HG03060 (cell line): ENCODE results near the gene LDB3.

ENCODE experiments used
- ATAC-seq: cut with Tn5 transposase; IDR thresholded peaks from one replicate; pipeline ENCODE4 v1.9.1; 2021; ENCODE audit warnings: low read depth, moderate number of reproducible peaks; ENCODE audit not compliant: unreplicated experiment

The LDB3 gene

GRCh38 chr10:86663576-86664339 lies 4.6 kb upstream of the LDB3 start:
- ATAC-seq: no peak

GRCh38 chr10:86664341-86665217 lies 3.7 kb upstream of the LDB3 start:
- ATAC-seq: no peak

GRCh38 chr10:86665218-86665607 lies 3.1 kb upstream of the LDB3 start:
- ATAC-seq: no peak

- ATAC-seq: no peak
Observed at GRCh38 chr10:86665868-86666267, 2.4 kb upstream of the LDB3 start.

GRCh38 chr10:86666538-86666937 lies 1.8 kb upstream of the LDB3 start:
- no peak for ATAC-seq

GRCh38 chr10:86667421-86668181 lies 710 bp upstream of the LDB3 start:
- ATAC-seq: no peak

- ATAC-seq: no peak
Observed at GRCh38 chr10:86670290-86670811, 2.0 kb downstream of the LDB3 start.

GRCh38 chr10:86670876-86671275 lies 2.6 kb downstream of the LDB3 start:
- no peak for ATAC-seq

GRCh38 chr10:86671419-86671818 lies 3.1 kb downstream of the LDB3 start:
- no peak for ATAC-seq

- ATAC-seq: no peak
Observed at GRCh38 chr10:86671985-86672710, 3.8 kb downstream of the LDB3 start.

GRCh38 chr10:86673216-86673826 lies 5.0 kb downstream of the LDB3 start:
- ATAC-seq: no peak

GRCh38 chr10:86673827-86674581 lies 5.7 kb downstream of the LDB3 start:
- no peak for ATAC-seq

- no peak for ATAC-seq
Observed at GRCh38 chr10:86674912-86675311, 6.6 kb downstream of the LDB3 start.

- ATAC-seq: no peak
Observed at GRCh38 chr10:86677374-86677773, 9.1 kb downstream of the LDB3 start.

GRCh38 chr10:86678999-86679792 lies 10.9 kb downstream of the LDB3 start:
- no peak for ATAC-seq

GRCh38 chr10:86681047-86681446 lies 12.7 kb downstream of the LDB3 start:
- ATAC-seq: no peak

GRCh38 chr10:86681722-86682386 lies 13.5 kb downstream of the LDB3 start:
- ATAC-seq: no peak

GRCh38 chr10:86682675-86683074 lies 14.4 kb downstream of the LDB3 start:
- no peak for ATAC-seq
